ENCODE results near the gene RMND1. TPM values are rescaled to one million over a fixed set of nuclear protein-coding genes. Genes with fewer than 3 reads are reported as not detected.

Gene RMND1, protein sequence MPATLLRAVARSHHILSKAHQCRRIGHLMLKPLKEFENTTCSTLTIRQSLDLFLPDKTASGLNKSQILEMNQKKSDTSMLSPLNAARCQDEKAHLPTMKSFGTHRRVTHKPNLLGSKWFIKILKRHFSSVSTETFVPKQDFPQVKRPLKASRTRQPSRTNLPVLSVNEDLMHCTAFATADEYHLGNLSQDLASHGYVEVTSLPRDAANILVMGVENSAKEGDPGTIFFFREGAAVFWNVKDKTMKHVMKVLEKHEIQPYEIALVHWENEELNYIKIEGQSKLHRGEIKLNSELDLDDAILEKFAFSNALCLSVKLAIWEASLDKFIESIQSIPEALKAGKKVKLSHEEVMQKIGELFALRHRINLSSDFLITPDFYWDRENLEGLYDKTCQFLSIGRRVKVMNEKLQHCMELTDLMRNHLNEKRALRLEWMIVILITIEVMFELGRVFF
- 10 to 100 TPM; 12.6 to 23.2 (median 17.0) TPM for total RNA-seq
- 10 to 100 TPM; 11.7 to 13.4 (median 13.1) TPM for polyA plus RNA-seq
- long read RNA-seq, donor 1, partial matches to known transcripts, result 5 of 12 reads
- long read RNA-seq, donor 1, other reads (novel, unspliced or antisense), result 0 of 12 reads
- long read RNA-seq, donor 2, partial matches to known transcripts, result 0 of 4 reads
- long read RNA-seq, donor 2, other reads (novel, unspliced or antisense), result 0 of 4 reads

DNA sequence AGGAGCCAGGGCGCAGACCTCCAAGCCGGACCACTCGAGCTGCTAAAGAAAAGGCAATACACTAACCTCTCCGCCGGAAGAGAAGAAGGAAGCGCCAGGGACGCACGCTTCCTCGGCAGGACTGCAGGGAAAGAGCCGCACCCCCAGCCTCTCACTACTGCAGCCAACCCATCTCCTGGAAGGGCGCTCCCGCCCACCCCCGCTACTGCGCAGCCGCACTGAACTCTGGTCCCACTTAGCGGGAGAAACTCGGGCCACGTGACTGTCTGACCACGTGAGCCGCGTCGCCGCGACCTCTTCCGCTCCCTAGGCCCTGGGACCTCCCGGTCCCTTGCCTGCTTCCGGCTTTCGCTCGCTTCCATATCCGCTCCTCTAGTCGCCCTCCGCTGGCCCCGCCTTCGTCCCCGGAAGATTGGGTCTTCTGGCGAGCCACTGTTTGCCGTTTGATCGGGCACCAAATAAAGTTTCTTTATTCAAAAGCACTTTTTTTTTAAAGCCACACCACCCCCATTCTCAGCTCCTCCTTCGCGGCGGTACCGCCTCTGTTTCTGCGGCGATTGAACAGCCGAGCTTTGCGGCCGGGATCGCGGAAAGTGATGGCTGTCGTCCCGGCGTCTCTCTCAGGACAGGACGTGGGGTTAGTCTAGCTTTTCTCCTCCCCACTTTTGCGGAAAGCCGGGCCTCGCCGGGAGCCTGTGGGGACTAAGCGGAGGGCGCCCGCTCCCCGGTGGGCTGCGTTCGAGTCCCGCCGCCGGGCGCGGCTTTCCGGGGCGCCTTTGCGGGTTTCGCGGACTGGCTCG is at the start of gene RMND1:
RMND1 (minus strand) TSS at position 177 of the 800 bp plus-strand sequence. CDS start 6,315 bp downstream, outside the sequence.
- intact Hi-C loops (cut with DNase I; ENCODE audit: low total_unique reads), result no loop called here
- H3K27ac ChIP-seq, result peak within 1 kb of the TSS; percentile 90 to 98 (median 96)
- DNase-seq, result peak; percentile 100
- H3K9me3 ChIP-seq, result no peaks in the 10 kb centered on the region
- no peaks in the 10 kb centered on the region for H3K27me3 ChIP-seq (replicated peaks in 1 of 7)
- peaks cover 11 to 47% (median 33%) of the 10 kb centered on the region in 6 donors for H3K4me1 ChIP-seq
- peak within 1 kb of the TSS; percentile 71 to 94 (median 88) for H3K4me3 ChIP-seq
- H3K36me3 ChIP-seq, result peaks cover 0 to 13% (median 3%) of the 10 kb centered on the region in 6 donors
- 0 to 1% (median 0%) methylated on average over 54 to 74 of the region's 74 CpGs for WGBS, 5 donors
- TF ChIP-seq POLR2A (IDR thresholded peaks at IDR 0.05) (peak in 1 of 3 donors; percentile 72), POLR2AphosphoS5 (IDR thresholded peaks at IDR 0.05) (peak; percentile 95 to 98 (median 98))
- TF ChIP-seq, protein P1, sequence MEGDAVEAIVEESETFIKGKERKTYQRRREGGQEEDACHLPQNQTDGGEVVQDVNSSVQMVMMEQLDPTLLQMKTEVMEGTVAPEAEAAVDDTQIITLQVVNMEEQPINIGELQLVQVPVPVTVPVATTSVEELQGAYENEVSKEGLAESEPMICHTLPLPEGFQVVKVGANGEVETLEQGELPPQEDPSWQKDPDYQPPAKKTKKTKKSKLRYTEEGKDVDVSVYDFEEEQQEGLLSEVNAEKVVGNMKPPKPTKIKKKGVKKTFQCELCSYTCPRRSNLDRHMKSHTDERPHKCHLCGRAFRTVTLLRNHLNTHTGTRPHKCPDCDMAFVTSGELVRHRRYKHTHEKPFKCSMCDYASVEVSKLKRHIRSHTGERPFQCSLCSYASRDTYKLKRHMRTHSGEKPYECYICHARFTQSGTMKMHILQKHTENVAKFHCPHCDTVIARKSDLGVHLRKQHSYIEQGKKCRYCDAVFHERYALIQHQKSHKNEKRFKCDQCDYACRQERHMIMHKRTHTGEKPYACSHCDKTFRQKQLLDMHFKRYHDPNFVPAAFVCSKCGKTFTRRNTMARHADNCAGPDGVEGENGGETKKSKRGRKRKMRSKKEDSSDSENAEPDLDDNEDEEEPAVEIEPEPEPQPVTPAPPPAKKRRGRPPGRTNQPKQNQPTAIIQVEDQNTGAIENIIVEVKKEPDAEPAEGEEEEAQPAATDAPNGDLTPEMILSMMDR (IDR thresholded peaks at IDR 0.05 in 8 of 11, conservative IDR thresholded peaks at IDR 0.05 in 3 of 11), result peak in 3 of 11 experiments; percentile 14 to 40 (median 17)

DNA sequence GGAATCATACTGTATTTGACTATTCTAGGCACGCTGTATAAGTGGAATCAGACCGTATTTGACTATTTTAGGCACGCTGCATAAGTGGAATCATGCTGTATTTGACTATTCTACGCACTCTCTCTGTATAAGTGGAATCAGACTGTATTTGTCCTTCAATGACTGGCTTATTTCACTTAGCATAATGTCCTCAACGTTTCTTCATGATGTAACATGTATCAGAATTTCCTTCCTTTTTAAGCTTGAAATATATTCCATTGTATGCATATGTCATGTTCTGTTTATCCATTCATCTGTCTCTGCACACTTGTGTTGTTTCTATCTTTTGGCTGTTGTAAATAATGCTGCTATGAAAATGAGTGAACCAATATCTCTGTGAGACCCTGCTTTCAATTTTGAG is 47.6 kb upstream of the RMND1 start:
- Histone ChIP-seq H3K4me1 (peaks cover 0 to 56% (median 8%) of the 10 kb centered on the region in 6 donors), H3K9me3 (no peaks in the 10 kb centered on the region), H3K4me3 (no peak overlapping the region), H3K27me3 (replicated peaks in 1 of 7) (peaks cover 0 to 15% (median 0%) of the 10 kb centered on the region in 7 donors), H3K36me3 (no peaks in the 10 kb centered on the region), H3K27ac (peak overlapping the region in 3 of 8 donors; percentile 57 to 84 (median 59))
- no peak for DNase-seq
- 61 to 76% (median 63%) methylated on average over 5 of the region's 5 CpGs for WGBS, 5 donors
- TF ChIP-seq, protein P1 (IDR thresholded peaks at IDR 0.05 in 8 of 11, conservative IDR thresholded peaks at IDR 0.05 in 3 of 11), result no peak
- no peak for TF ChIP-seq POLR2A (IDR thresholded peaks at IDR 0.05)
- TF ChIP-seq POLR2AphosphoS5 (IDR thresholded peaks at IDR 0.05), result no peak
- intact Hi-C loops (cut with DNase I; ENCODE audit: low total_unique reads), result no loop called here

DNA sequence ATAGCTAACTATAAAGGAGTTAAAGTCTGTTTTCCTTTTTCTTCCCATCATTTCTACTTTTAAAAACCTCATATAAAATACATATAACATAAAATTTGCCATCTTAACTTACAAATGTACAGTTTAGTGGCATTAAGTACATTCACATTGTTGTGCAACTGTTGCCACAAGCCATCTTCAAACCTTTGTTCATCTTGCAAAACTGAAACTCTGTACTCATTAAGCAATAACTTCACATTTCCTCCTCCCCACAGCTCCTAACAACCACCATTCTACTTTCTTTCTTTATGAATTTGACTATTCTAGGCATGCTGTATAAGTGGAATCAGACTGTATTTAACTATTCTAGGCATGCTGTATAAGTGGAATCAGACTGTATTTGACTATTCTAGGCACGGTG is 46.4 kb upstream of the RMND1 start:
- H3K9me3 ChIP-seq, result no peaks in the 10 kb centered on the region
- H3K27me3 ChIP-seq (replicated peaks in 1 of 7), result peaks cover 0 to 28% (median 10%) of the 10 kb centered on the region in 7 donors
- intact Hi-C loops (cut with DNase I; ENCODE audit: low total_unique reads), result no loop called here
- DNase-seq, result no peak
- no peaks in the 10 kb centered on the region for H3K36me3 ChIP-seq
- 65 to 86% (median 73%) methylated on average over 1 of the region's 1 CpG for WGBS, 5 donors
- peak overlapping the region in 7 of 8 donors; percentile 28 to 84 (median 67) for H3K27ac ChIP-seq
- H3K4me1 ChIP-seq, result peaks cover 0 to 68% (median 20%) of the 10 kb centered on the region in 6 donors
- peak overlapping the region in 1 of 8 donors; percentile 19 for H3K4me3 ChIP-seq
- no peak for TF ChIP-seq POLR2AphosphoS5 (IDR thresholded peaks at IDR 0.05)
- TF ChIP-seq, protein P1 (IDR thresholded peaks at IDR 0.05 in 8 of 11, conservative IDR thresholded peaks at IDR 0.05 in 3 of 11), result no peak
- TF ChIP-seq POLR2A (IDR thresholded peaks at IDR 0.05), result no peak
